ENCODE data around the gene TRAF3. TPM values are rescaled to one million over a fixed set of nuclear protein-coding genes. Genes with fewer than 3 reads are reported as not detected.
A peak's percentile ranks its signal among the peaks of the same experiment; 100 is the strongest.

The TRAF3 gene, protein sequence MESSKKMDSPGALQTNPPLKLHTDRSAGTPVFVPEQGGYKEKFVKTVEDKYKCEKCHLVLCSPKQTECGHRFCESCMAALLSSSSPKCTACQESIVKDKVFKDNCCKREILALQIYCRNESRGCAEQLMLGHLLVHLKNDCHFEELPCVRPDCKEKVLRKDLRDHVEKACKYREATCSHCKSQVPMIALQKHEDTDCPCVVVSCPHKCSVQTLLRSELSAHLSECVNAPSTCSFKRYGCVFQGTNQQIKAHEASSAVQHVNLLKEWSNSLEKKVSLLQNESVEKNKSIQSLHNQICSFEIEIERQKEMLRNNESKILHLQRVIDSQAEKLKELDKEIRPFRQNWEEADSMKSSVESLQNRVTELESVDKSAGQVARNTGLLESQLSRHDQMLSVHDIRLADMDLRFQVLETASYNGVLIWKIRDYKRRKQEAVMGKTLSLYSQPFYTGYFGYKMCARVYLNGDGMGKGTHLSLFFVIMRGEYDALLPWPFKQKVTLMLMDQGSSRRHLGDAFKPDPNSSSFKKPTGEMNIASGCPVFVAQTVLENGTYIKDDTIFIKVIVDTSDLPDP
- polyA plus RNA-seq (2012; ENCODE audit: insufficient read depth, insufficient read length, low read depth) = 19.8 TPM

DNA sequence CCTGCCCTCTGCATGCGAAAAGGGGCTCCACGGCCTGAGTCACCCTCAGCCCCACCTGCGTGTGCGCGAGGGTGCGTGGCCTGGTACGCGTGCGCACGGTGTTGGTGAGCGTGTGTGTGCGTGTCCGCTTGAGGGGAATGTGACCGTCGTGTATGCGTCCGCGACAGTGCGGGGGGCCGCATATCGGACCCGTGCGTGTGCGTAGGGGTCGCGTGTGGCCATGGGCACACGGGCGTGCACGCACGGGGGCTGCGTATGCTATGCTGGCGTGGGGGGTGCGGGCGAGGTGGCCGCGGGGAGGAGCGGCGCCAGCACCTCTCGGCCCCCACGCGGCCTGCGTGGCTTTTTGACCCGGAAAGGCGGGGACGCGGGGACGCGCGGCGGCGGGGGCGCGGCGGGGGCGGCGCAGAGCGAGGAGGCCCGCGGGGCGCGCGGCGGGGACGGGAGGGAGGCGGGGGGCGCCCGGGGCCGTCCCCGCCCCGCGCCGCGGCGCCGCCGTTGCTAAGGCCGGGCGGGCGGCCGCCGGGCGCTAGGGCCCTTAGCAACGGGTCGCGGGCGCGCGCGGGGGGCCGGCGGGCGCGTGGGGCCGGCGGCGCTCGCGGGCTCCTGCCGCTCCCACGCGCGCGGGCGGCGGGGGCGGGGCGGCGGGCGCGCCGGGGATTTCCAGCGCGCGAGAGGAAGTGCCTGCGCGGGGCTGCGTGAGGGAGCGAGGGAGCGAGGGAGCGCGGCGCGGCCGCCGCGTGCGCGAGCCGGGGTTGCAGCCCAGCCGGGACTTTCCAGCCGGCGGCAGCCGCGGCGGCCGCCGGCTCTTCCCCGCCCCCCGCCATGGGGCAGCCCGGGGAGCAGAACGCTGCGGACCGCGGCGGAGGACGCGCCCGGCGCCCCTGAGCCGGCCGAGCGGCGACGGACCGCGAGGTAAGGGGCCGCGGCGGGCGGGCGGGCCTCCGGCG is at the start of gene TRAF3:
TSS of gene TRAF3 (plus strand) at position 689 of the 950 bp plus-strand sequence. CDS start 92,753 bp downstream, outside the sequence.
- Histone ChIP-seq H3K4me3 (ENCODE audit: low read depth, low read length) (peak within 1 kb of the TSS; percentile 95), H3K27me3 (no peaks in the 10 kb centered on the region), H3K9me3 (no peaks in the 10 kb centered on the region), H3K36me3 (0 out of 2 replicates have a peak, but pooled peaks cover 3% of the 10 kb centered on the region), H3K4me1 (peaks cover 17% of the 10 kb centered on the region)
- DNase-seq = peak; percentile 71
- TF ChIP-seq, protein P1, sequence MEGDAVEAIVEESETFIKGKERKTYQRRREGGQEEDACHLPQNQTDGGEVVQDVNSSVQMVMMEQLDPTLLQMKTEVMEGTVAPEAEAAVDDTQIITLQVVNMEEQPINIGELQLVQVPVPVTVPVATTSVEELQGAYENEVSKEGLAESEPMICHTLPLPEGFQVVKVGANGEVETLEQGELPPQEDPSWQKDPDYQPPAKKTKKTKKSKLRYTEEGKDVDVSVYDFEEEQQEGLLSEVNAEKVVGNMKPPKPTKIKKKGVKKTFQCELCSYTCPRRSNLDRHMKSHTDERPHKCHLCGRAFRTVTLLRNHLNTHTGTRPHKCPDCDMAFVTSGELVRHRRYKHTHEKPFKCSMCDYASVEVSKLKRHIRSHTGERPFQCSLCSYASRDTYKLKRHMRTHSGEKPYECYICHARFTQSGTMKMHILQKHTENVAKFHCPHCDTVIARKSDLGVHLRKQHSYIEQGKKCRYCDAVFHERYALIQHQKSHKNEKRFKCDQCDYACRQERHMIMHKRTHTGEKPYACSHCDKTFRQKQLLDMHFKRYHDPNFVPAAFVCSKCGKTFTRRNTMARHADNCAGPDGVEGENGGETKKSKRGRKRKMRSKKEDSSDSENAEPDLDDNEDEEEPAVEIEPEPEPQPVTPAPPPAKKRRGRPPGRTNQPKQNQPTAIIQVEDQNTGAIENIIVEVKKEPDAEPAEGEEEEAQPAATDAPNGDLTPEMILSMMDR (IDR thresholded peaks at IDR 0.05; ENCODE audit: low read depth, low read length) = no peak

DNA sequence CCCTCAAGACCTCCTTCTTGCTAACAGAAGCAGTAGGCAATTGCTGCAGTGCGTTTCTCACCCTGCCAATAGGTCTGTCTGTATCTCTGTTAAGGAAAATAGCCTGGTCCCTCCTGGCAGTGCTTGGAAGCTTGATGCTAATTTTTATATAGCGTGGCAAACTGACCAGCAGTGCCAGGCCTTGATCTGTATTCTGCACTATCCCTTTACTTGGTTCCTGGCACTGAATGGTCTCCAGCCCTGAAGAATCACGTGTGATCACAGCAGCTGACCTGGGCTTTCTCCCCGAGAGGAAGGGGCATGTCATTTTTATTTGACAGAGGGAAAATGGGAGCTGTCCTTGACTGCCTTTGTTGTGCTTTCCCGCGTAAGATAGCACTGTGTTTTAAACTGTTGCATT is 48.7 kb upstream of the TRAF3 start:
- TF ChIP-seq, protein P1 (IDR thresholded peaks at IDR 0.05; ENCODE audit: low read depth, low read length) = no peak
- peaks cover 51% of the 10 kb centered on the region for H3K36me3 ChIP-seq
- DNase-seq = no peak
- H3K4me1 ChIP-seq = peaks cover 2% of the 10 kb centered on the region; the same call in 1 of the 2 replicates
- no peak overlapping the region for H3K4me3 ChIP-seq (ENCODE audit: low read depth, low read length)
- no peaks in the 10 kb centered on the region for H3K9me3 ChIP-seq
- H3K27me3 ChIP-seq = no peaks in the 10 kb centered on the region

DNA sequence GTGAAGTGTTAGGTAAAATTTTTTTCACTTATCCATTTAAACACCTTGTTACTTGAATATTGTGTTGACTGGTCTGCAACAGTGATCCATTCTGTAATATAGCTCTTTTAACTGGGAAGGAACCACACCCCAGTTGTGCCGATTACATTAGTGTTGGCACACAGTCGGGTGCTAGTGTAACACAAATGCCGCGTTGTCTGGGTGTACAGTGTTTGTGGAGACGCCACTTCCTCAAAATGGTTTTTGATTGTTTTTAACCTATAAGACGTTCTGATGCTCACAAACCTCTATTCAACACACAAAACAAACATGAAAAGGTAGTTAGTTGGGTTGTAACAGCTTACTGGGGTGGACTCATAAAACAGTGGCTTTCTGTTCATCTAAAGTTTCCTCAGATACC is 48.0 kb upstream of the TRAF3 start:
- Histone ChIP-seq H3K36me3 (peaks cover 45% of the 10 kb centered on the region), H3K27me3 (no peaks in the 10 kb centered on the region), H3K9me3 (no peaks in the 10 kb centered on the region), H3K4me1 (peaks cover 2% of the 10 kb centered on the region; the same call in 1 of the 2 replicates), H3K4me3 (ENCODE audit: low read depth, low read length) (no peak overlapping the region)
- DNase-seq = no peak
- TF ChIP-seq, protein P1 (IDR thresholded peaks at IDR 0.05; ENCODE audit: low read depth, low read length) = no peak

DNA sequence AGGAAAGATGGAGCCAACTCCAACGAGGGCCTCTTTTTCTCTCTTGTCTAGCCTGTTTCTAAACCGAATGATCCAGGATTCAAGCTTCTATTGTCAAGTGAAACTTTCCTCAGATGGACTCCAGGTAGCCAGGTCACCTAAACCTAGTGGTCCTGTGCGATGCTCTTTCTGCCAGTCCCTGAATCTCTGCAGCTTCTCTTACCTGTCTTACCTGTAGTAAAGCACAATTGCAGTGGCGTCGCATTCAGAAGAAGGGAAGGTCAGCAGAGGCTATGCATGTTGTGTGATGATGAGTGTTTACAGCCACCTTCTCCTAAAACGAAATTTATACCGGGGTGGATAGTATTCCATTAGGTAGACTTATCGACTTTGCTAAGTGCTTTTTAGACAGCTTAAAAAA is 47.4 kb upstream of the TRAF3 start:
- Histone ChIP-seq H3K4me1 (peaks cover 2% of the 10 kb centered on the region; the same call in 1 of the 2 replicates), H3K9me3 (no peaks in the 10 kb centered on the region), H3K27me3 (no peaks in the 10 kb centered on the region), H3K36me3 (peaks cover 39% of the 10 kb centered on the region), H3K4me3 (ENCODE audit: low read depth, low read length) (no peak overlapping the region)
- no peak for DNase-seq
- TF ChIP-seq, protein P1 (IDR thresholded peaks at IDR 0.05; ENCODE audit: low read depth, low read length) = no peak

DNA sequence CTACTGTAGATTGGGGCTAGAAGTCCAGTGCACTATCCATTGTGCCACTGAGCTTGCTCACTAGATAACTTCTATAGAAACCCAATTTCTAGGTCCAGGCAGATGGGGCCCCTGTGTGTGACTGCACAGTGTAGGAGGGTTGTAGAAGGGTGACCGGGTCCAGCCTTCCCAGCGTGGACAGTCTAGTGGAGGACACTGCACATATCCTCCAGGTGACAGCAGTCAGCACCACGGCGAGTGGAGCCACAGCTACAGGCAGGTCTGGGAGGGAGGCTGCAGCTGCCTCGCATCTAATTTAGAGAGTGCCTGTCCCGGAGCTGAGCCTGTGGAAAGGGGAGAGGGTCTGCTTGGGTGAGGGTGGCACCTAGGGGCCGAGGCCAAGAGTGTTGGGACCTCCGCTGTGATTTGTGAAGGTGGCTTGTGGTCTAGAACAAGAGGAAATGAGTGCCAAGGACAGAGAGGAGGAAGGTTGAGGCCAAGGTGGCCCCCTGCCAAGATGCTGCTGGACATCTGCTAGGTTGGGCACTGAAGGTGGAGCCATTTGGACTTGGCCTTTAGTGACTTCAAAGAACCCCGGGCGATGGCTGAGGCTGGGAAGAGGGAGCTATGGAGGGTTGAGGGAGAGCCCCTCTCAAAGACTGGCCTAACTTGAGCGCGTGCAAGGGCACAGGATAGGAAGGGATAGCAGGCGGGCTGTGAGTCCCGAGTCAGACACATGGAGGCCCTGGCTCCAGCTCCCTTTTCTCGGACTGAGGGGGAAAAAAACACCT is 46.0 kb upstream of the TRAF3 start:
- TF ChIP-seq, protein P1 (IDR thresholded peaks at IDR 0.05; ENCODE audit: low read depth, low read length) = no peak
- no peak for DNase-seq
- no peaks in the 10 kb centered on the region for H3K9me3 ChIP-seq
- H3K36me3 ChIP-seq = peaks cover 27% of the 10 kb centered on the region
- H3K4me3 ChIP-seq (ENCODE audit: low read depth, low read length) = no peak overlapping the region
- no peaks in the 10 kb centered on the region for H3K27me3 ChIP-seq
- H3K4me1 ChIP-seq = peaks cover 2% of the 10 kb centered on the region; the same call in 1 of the 2 replicates

Data from BE2C (cell line).